K562 (cell line): ENCODE data around the gene THOC7. TPM values are rescaled to one million over a fixed set of nuclear protein-coding genes. Genes with fewer than 3 reads are reported as not detected.

Experiments
- ATAC-seq: fragments of 200-7000 bp; cut with Tn5 transposase; 3 replicates; pipeline ENCODE4 v1.9.1; 2020; ENCODE audit warnings: moderate library complexity
- BruUV-seq: library from RNA; stranded (reverse); fragments of 400-500 nt; replicated peaks from 2 replicates; lab custom pipeline; 2021; lab: Mats Ljungman, UMichigan
- CTCF ChIA-PET: fragments of 300-600 bp; formaldehyde crosslinking; extraction: SDS; loops from one replicate; lab custom pipeline; 2021; ENCODE audit warnings: low intra/inter-chr PET ratio; lab: Yijun Ruan, JAX
- POLR2A ChIA-PET: fragments of 300-600, 350-650 bp; sonication (Branson Sonifier 250); formaldehyde crosslinking; extraction: SDS; loops from one replicate; lab custom pipeline; 2021; ENCODE audit warnings: antibody characterized with exemption, inconsistent platforms; lab: Yijun Ruan, JAX
- DNase-seq, 4 experiments: peaks; one replicate each; pipeline versions ENCODE4 v3.0.0 to v3.0.0-alpha.2; 2011 to 2018; ENCODE audit warnings: low spot score in 3 of 4, mixed read lengths in 3 of 4; ENCODE audit errors: extremely low read depth in 1 of 4
- FAIRE-seq: peaks from 2 replicates; lab custom pipeline; 2011; peaks lifted over from hg19 to GRCh38; lab: Jason Lieb, UNC
- H2AFZ ChIP-seq: 2 replicates; pipeline ENCODE4 v1.6.0; 2011; ENCODE audit warnings: low read depth, low read length, control low read depth, inconsistent platforms
- H3K27ac ChIP-seq: fragments of 200-600 bp; 3 replicates; pipeline ENCODE4 v1.8.0; 2011; ENCODE audit warnings: low read depth, mild to moderate bottlenecking, control low read depth, inconsistent platforms, low read length, moderate library complexity, mixed read lengths; ENCODE audit errors: extremely low read depth
- H3K27me3 ChIP-seq, 2 experiments: fragments of 300-600 bp in 1 of 2; 2 replicates in 1 of 2; 3 replicates in 1 of 2; pipeline versions ENCODE4 v1.6.0 to v1.8.0; 2011; ENCODE audit warnings: inconsistent platforms in 2 of 2, low read length in 2 of 2, mild to moderate bottlenecking in 1 of 2, mixed read lengths in 1 of 2, moderate library complexity in 1 of 2; ENCODE audit not compliant: control insufficient read depth in 2 of 2, insufficient read depth in 2 of 2
- H3K36me3 ChIP-seq: fragments of 300-600 bp; 3 replicates; pipeline ENCODE4 v1.8.0; 2011; ENCODE audit warnings: mild to moderate bottlenecking, low read length, inconsistent platforms; ENCODE audit not compliant: control insufficient read depth, insufficient read depth
- H3K4me1 ChIP-seq, 2 experiments: fragments of 200-600 bp in 1 of 2; replicated peaks in 1 of 2; 2 replicates in 1 of 2; 3 replicates in 1 of 2; pipeline versions ENCODE4 v1.5.1 to v1.8.0; 2011; ENCODE audit warnings: inconsistent platforms in 2 of 2, low read length in 2 of 2, mild to moderate bottlenecking in 1 of 2, mixed read lengths in 1 of 2, moderate library complexity in 1 of 2; ENCODE audit not compliant: control insufficient read depth in 2 of 2, insufficient read depth in 2 of 2
- H3K4me2 ChIP-seq: 2 replicates; pipeline ENCODE4 v1.6.1; 2011; ENCODE audit warnings: low read length, control low read depth, inconsistent platforms, mixed read lengths; ENCODE audit not compliant: insufficient read depth
- H3K4me3 ChIP-seq: fragments of 200-600 bp; sonication (generic), shearing (Covaris generic); 2 replicates; pipeline ENCODE4 v1.5.1; 2016; ENCODE audit warnings: control low read depth, inconsistent platforms
- H3K79me2 ChIP-seq: fragments of 200-600 bp; 3 replicates; pipeline ENCODE4 v1.8.0; 2011; ENCODE audit warnings: low read length, inconsistent platforms; ENCODE audit not compliant: control insufficient read depth, insufficient read depth
- H3K9ac ChIP-seq, 2 experiments: 2 replicates each; pipeline versions ENCODE4 v1.6.0 to v1.6.1; 2011; ENCODE audit warnings: low read depth in 2 of 2, low read length in 2 of 2, control low read depth in 1 of 2, inconsistent platforms in 1 of 2, mild to moderate bottlenecking in 1 of 2, mixed read lengths in 1 of 2; ENCODE audit not compliant: insufficient read depth in 1 of 2
- H3K9me1 ChIP-seq: one replicate; pipeline ENCODE4 v1.6.0; 2011; ENCODE audit warnings: inconsistent platforms, mild to moderate bottlenecking, low read length, moderate library complexity; ENCODE audit not compliant: control insufficient read depth, insufficient read depth
- H3K9me3 ChIP-seq: replicated peaks from 2 replicates; pipeline ENCODE4 v1.5.1; 2011; ENCODE audit warnings: low read depth, low read length, inconsistent platforms; ENCODE audit not compliant: control insufficient read depth, insufficient read depth
- H4K20me1 ChIP-seq: replicated peaks from 2 replicates; pipeline ENCODE4 v1.6.1; 2011; ENCODE audit warnings: low read length, inconsistent platforms, mixed read lengths; ENCODE audit not compliant: control insufficient read depth, insufficient read depth
- BDP1 ChIP-seq: IDR thresholded peaks from 3 replicates; pipeline ENCODE4 v1.6.1; 2011; ENCODE audit not compliant: insufficient read length, insufficient read depth
- FOXM1 ChIP-seq, 2 experiments: fragments of 450-650 bp in 1 of 2; sonication (generic) in 1 of 2; formaldehyde crosslinking in 1 of 2; IDR thresholded peaks; 2 replicates each; pipeline versions ENCODE4 v1.6.1 to v1.9.0; 2017 to 2022; ENCODE audit warnings: low read depth in 2 of 2, mild to moderate bottlenecking in 2 of 2, missing genetic modification reagents in 1 of 2, moderate library complexity in 1 of 2
- ZC3H11A ChIP-seq: IDR thresholded peaks from 2 replicates; pipeline ENCODE4 v1.6.1; 2012; ENCODE audit warnings: low read depth, low read length, improper control_type of control experiment
- ZNF695 ChIP-seq: fragments of 450-650 bp; formaldehyde crosslinking; IDR thresholded peaks from 2 replicates; pipeline ENCODE4 v1.4.0; 2020; ENCODE audit warnings: mild to moderate bottlenecking, moderate library complexity
- WGBS: fragments of 100-300 bp; shearing (Covaris generic); methylation state at CpG from one replicate; pipeline ENCODE4 v1.1.6; 2016; ENCODE audit warnings: low coverage, mixed read lengths; ENCODE audit not compliant: insufficient coverage; ENCODE audit errors: missing lambda C conversion rate; 5-methylcytosine and 5-hydroxymethylcytosine counted together
- in situ Hi-C: fragments of 300-500 bp; cut with MboI; formaldehyde crosslinking; loops from 4 replicates; pipeline ENCODE4 v1.15.0; 2018; ENCODE audit warnings: inconsistent platforms, mixed read lengths
- intact Hi-C: fragments of 100-400 bp; cut with micrococcal nuclease; formaldehyde crosslinking; loops from 2 replicates; pipeline ENCODE4 v1.14.2; 2022
- polyA plus RNA-seq, 8 experiments: library from polyadenylated mRNA; depleted of rRNA in 4 of 8; stranded (reverse) in 5 of 8; unstranded in 3 of 8; fragments of >200 nt; fragmentation: Nextera tagmentation in 2 of 8; fragmentation: Illumina TruSeq in 1 of 8; extraction: Ambion mirVana in 2 of 8; extraction: Trizol in 1 of 8; gene quantifications; 2 replicates each; pipeline versions ENCODE4 v1.2.1 to v1.2.3, GENCODE V29; 2011 to 2014; ENCODE audit warnings: inconsistent platforms in 1 of 8, missing spikeins in 1 of 8
- total RNA-seq, 7 experiments: library from RNA; depleted of rRNA in 6 of 7; stranded (reverse); fragments of >200 nt in 6 of 7; fragmentation: Illumina TruSeq in 2 of 7; extraction: Trizol in 2 of 7; gene quantifications; 2 replicates each; pipeline versions ENCODE4 v1.2.1 to v1.2.3, GENCODE V29; 2011 to 2021; ENCODE audit warnings: low replicate concordance in 1 of 7
- TF ChIP-seq, protein P1 (sequence below): fragments of 450-650 bp; IDR thresholded peaks from 2 replicates; pipeline ENCODE4 v1.6.1; 2016; ENCODE audit warnings: low read depth
- TF ChIP-seq, protein P2 (sequence below), 3 experiments: fragments of 200-800 bp in 1 of 3; fragments of 250-450 bp in 1 of 3; fragments of 450-650 bp in 1 of 3; sonication (Bioruptor Pico) in 1 of 3; sonication (Bioruptor generic) in 1 of 3; formaldehyde crosslinking in 1 of 3; IDR thresholded peaks; 2 replicates each; pipeline versions ENCODE4 v1.6.1 to v1.8.0; 2016 to 2022; ENCODE audit warnings: mild to moderate bottlenecking in 2 of 3, missing genetic modification characterization in 2 of 3, missing compliant biosample characterization in 1 of 3, moderate library complexity in 1 of 3

THOC7 gene
- total and polyA plus RNA-seq, 9 of the 15 experiments (the other 6 are each of a cell fraction or from before 2014, with no cell fraction given): 56.5 to 129 (median 94.7) TPM

DNA sequence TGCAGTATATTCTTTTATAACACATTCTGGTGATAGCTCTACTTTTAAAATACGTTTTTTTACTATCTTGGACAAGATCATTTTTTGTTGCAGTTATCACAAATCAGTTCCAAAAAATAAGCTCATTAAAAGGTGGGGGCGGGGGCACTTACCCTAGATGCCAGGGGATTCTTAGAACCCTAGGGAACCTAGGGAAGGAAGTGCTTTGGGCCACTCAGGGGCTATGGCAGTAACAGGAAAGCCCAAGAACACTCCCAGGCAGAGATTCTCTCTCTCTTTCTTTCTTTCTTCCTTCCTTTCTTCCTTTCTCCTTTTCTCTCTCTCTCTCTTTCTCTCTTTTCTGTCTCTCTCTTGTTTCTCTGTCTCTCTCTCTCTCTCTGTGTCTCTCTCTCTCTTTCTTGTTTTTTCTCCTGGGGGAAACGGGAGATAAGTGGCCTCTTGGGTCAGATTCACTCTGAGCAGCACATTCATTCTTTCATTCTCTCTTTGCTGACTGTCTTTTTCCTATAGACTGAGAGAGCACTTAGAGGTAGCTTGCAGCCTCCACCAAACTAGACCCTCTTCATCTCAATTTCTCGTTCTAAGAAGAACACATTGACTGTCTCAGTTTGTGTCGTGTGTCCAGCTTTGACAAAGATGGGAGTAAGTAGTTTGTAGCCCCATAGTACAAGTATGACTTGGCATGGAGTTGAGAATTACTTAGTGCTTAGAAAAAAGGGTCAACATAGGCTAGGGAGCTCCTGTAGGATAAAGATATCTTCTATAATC lies 32.0 kb upstream of the THOC7 start:
- BruUV-seq: no TSS peak
- Histone ChIP-seq H3K9ac (no peak overlapping the region), H3K9me3 (no peaks in the 10 kb centered on the region), H3K9me1 (no peaks in the 10 kb centered on the region), H3K27ac (no peak overlapping the region), H3K79me2 (peaks cover 1% of the 10 kb centered on the region; the same call in 1 of the 3 replicates), H3K4me1 (peaks cover 0 to 4% of the 10 kb centered on the region in 2 experiments; a peak in 2 of 5 replicates), H3K36me3 (peaks cover 13% of the 10 kb centered on the region; the same call in 2 of the 3 replicates), H3K4me2 (no peak overlapping the region), H4K20me1 (no peaks in the 10 kb centered on the region), H3K4me3 (no peak overlapping the region), H3K27me3 (no peaks in the 10 kb centered on the region)
- ATAC-seq (no peak; the same call in 2 of the 3 replicates), DNase-seq (no peak)
- WGBS: 17% methylated on average over 4 of the region's 5 CpGs
- intact Hi-C loops: no loop called here
- CTCF ChIA-PET: no interaction called here
- in situ Hi-C loops: no loop called here
- TF ChIP-seq, protein P1, sequence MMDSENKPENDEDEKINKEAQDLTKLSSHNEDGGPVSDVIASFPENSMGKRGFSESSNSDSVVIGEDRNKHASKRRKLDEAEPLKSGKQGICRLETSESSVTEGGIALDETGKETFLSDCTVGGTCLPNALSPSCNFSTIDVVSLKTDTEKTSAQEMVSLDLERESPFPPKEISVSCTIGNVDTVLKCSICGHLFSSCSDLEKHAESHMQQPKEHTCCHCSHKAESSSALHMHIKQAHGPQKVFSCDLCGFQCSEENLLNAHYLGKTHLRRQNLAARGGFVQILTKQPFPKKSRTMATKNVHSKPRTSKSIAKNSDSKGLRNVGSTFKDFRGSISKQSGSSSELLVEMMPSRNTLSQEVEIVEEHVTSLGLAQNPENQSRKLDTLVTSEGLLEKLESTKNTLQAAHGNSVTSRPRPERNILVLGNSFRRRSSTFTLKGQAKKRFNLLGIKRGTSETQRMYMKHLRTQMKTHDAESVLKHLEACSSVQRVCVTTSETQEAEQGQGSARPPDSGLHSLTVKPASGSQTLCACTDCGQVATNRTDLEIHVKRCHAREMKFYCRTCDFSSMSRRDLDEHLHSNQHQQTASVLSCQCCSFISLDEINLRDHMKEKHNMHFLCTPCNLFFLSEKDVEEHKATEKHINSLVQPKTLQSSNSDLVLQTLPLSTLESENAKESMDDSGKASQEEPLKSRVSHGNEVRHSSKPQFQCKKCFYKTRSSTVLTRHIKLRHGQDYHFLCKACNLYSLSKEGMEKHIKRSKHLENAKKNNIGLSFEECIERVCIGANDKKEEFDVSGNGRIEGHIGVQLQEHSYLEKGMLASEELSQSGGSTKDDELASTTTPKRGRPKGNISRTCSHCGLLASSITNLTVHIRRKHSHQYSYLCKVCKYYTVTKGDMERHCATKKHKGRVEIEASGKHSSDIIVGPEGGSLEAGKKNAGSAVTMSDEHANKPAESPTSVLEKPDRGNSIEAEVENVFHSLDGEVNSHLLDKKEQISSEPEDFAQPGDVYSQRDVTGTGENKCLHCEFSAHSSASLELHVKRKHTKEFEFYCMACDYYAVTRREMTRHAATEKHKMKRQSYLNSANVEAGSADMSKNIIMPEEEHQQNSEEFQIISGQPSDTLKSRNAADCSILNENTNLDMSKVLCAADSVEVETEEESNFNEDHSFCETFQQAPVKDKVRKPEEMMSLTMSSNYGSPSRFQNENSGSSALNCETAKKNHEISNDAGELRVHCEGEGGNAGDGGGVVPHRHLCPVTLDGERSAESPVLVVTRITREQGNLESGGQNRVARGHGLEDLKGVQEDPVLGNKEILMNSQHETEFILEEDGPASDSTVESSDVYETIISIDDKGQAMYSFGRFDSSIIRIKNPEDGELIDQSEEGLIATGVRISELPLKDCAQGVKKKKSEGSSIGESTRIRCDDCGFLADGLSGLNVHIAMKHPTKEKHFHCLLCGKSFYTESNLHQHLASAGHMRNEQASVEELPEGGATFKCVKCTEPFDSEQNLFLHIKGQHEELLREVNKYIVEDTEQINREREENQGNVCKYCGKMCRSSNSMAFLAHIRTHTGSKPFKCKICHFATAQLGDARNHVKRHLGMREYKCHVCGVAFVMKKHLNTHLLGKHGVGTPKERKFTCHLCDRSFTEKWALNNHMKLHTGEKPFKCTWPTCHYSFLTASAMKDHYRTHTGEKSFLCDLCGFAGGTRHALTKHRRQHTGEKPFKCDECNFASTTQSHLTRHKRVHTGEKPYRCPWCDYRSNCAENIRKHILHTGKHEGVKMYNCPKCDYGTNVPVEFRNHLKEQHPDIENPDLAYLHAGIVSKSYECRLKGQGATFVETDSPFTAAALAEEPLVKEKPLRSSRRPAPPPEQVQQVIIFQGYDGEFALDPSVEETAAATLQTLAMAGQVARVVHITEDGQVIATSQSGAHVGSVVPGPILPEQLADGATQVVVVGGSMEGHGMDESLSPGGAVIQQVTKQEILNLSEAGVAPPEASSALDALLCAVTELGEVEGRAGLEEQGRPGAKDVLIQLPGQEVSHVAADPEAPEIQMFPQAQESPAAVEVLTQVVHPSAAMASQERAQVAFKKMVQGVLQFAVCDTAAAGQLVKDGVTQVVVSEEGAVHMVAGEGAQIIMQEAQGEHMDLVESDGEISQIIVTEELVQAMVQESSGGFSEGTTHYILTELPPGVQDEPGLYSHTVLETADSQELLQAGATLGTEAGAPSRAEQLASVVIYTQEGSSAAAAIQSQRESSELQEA: no peak
- TF ChIP-seq FOXM1 (IDR thresholded peaks at IDR 0.05; ENCODE audit: low read depth) (no peak), FOXM1 (CRISPR knock-in tag; IDR thresholded peaks at IDR 0.05; ENCODE audit: low read depth) (no peak), ZC3H11A (no peak), BDP1 (no peak), ZNF695 (CRISPR knock-in tag) (no peak)
- TF ChIP-seq, protein P2, sequence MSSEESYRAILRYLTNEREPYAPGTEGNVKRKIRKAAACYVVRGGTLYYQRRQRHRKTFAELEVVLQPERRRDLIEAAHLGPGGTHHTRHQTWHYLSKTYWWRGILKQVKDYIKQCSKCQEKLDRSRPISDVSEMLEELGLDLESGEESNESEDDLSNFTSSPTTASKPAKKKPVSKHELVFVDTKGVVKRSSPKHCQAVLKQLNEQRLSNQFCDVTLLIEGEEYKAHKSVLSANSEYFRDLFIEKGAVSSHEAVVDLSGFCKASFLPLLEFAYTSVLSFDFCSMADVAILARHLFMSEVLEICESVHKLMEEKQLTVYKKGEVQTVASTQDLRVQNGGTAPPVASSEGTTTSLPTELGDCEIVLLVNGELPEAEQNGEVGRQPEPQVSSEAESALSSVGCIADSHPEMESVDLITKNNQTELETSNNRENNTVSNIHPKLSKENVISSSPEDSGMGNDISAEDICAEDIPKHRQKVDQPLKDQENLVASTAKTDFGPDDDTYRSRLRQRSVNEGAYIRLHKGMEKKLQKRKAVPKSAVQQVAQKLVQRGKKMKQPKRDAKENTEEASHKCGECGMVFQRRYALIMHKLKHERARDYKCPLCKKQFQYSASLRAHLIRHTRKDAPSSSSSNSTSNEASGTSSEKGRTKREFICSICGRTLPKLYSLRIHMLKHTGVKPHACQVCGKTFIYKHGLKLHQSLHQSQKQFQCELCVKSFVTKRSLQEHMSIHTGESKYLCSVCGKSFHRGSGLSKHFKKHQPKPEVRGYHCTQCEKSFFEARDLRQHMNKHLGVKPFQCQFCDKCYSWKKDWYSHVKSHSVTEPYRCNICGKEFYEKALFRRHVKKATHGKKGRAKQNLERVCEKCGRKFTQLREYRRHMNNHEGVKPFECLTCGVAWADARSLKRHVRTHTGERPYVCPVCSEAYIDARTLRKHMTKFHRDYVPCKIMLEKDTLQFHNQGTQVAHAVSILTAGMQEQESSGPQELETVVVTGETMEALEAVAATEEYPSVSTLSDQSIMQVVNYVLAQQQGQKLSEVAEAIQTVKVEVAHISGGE (CRISPR knock-in tag; IDR thresholded peaks at IDR 0.05): 0 out of 6 replicates have a peak, but pooled peaks of 1 of the 3 experiments have one; percentile 38
- TF ChIP-seq, all 486 proteins: peak for 1
- FAIRE-seq: no peak
- no peak overlapping the region for H2AFZ ChIP-seq
- POLR2A ChIA-PET: no interaction called here
